ENCODE measurements around the gene FBXO24.
"Not testable (repeated sequence)": the region's sequence is repeated elsewhere in the genome, so short reads cannot be mapped to it uniquely, and the experiment has no call there.

The FBXO24 gene

GRCh38 chr7:100586266-100587025 lies at the start of gene FBXO24:
FBXO24 (plus strand) TSS chr7:100586328; CDS start chr7:100586626, 298 bp downstream.
- DNase-seq (ENCODE audit: low spot score), result peak; percentile 100

GRCh38 chr7:100536695-100537094 lies 49.4 kb upstream of the FBXO24 start:
- not testable (repeated sequence) for DNase-seq (ENCODE audit: low spot score)

- DNase-seq (ENCODE audit: low spot score), result no peak
Measured at GRCh38 chr7:100538348-100538653, 47.8 kb upstream of the FBXO24 start.

GRCh38 chr7:100538654-100539435 lies 47.3 kb upstream of the FBXO24 start, which contains the start of gene AGFG2:
AGFG2 (plus strand) TSS chr7:100539203; CDS start chr7:100539347, 144 bp downstream.
- peak; percentile 100 for DNase-seq (ENCODE audit: low spot score)

GRCh38 chr7:100539436-100540006 lies 46.6 kb upstream of the FBXO24 start:
- DNase-seq (ENCODE audit: low spot score), result no peak

- DNase-seq (ENCODE audit: low spot score), result no peak
Measured at GRCh38 chr7:100540073-100540723, 45.9 kb upstream of the FBXO24 start.

GRCh38 chr7:100541309-100541708 lies 44.8 kb upstream of the FBXO24 start:
- DNase-seq (ENCODE audit: low spot score), result not testable (repeated sequence)

GRCh38 chr7:100543586-100543985 lies 42.5 kb upstream of the FBXO24 start:
- no peak for DNase-seq (ENCODE audit: low spot score)

GRCh38 chr7:100544386-100544785 lies 41.7 kb upstream of the FBXO24 start:
- no peak for DNase-seq (ENCODE audit: low spot score)

- no peak for DNase-seq (ENCODE audit: low spot score)
Measured at GRCh38 chr7:100544967-100545359, 41.2 kb upstream of the FBXO24 start.

- DNase-seq (ENCODE audit: low spot score), result peak; percentile 70
Measured at GRCh38 chr7:100545360-100546128, 40.6 kb upstream of the FBXO24 start.

- DNase-seq (ENCODE audit: low spot score), result peak; percentile 63
Measured at GRCh38 chr7:100546129-100546925, 39.8 kb upstream of the FBXO24 start.

- no peak for DNase-seq (ENCODE audit: low spot score)
Measured at GRCh38 chr7:100546926-100547800, 39.0 kb upstream of the FBXO24 start.

GRCh38 chr7:100547872-100548271 lies 38.3 kb upstream of the FBXO24 start:
- DNase-seq (ENCODE audit: low spot score), result no peak

GRCh38 chr7:100548446-100548845 lies 37.7 kb upstream of the FBXO24 start:
- not testable (repeated sequence) for DNase-seq (ENCODE audit: low spot score)

- DNase-seq (ENCODE audit: low spot score), result no peak
Measured at GRCh38 chr7:100552532-100552931, 33.6 kb upstream of the FBXO24 start.

- DNase-seq (ENCODE audit: low spot score), result no peak
Measured at GRCh38 chr7:100553032-100553431, 33.1 kb upstream of the FBXO24 start.

- no peak for DNase-seq (ENCODE audit: low spot score)
Measured at GRCh38 chr7:100555701-100556100, 30.4 kb upstream of the FBXO24 start.

- DNase-seq (ENCODE audit: low spot score), result no peak
Measured at GRCh38 chr7:100556541-100556940, 29.6 kb upstream of the FBXO24 start.

- DNase-seq (ENCODE audit: low spot score), result no peak
Measured at GRCh38 chr7:100559127-100559526, 27.0 kb upstream of the FBXO24 start.
